HG02642 (cell line): Measurements from ENCODE around the gene RBM33.

Experiments
- ATAC-seq: cut with Tn5 transposase; IDR thresholded peaks from one replicate; pipeline ENCODE4 v1.9.1; 2021; ENCODE audit warnings: mild to moderate bottlenecking; ENCODE audit not compliant: unreplicated experiment, poor library complexity

The RBM33 gene

GRCh38 chr7:155662343-155663043 lies 18.0 kb downstream of the RBM33 start:
- no peak for ATAC-seq

- no peak for ATAC-seq
Measured at GRCh38 chr7:155663937-155664336, 19.5 kb downstream of the RBM33 start.

GRCh38 chr7:155665079-155665956 lies 20.9 kb downstream of the RBM33 start:
- ATAC-seq, result no peak

- ATAC-seq, result no peak
Measured at GRCh38 chr7:155665957-155666287, 21.5 kb downstream of the RBM33 start.

GRCh38 chr7:155667241-155667829 lies 22.9 kb downstream of the RBM33 start:
- ATAC-seq, result no peak

GRCh38 chr7:155669717-155670505 lies 25.4 kb downstream of the RBM33 start:
- ATAC-seq, result no peak

- ATAC-seq, result no peak
Measured at GRCh38 chr7:155670521-155670920, 26.1 kb downstream of the RBM33 start.

GRCh38 chr7:155674556-155674955 lies 30.1 kb downstream of the RBM33 start:
- no peak for ATAC-seq

- no peak for ATAC-seq
Measured at GRCh38 chr7:155676052-155676451, 31.6 kb downstream of the RBM33 start.

GRCh38 chr7:155677688-155678087 lies 33.2 kb downstream of the RBM33 start:
- ATAC-seq, result no peak

- ATAC-seq, result no peak
Measured at GRCh38 chr7:155680124-155680523, 35.7 kb downstream of the RBM33 start.

GRCh38 chr7:155680864-155681263 lies 36.4 kb downstream of the RBM33 start:
- no peak for ATAC-seq

GRCh38 chr7:155681663-155682062 lies 37.2 kb downstream of the RBM33 start:
- no peak for ATAC-seq

GRCh38 chr7:155682484-155682883 lies 38.0 kb downstream of the RBM33 start:
- ATAC-seq, result no peak

GRCh38 chr7:155683098-155683497 lies 38.6 kb downstream of the RBM33 start:
- ATAC-seq, result no peak

GRCh38 chr7:155683714-155684113 lies 39.3 kb downstream of the RBM33 start:
- no peak for ATAC-seq

GRCh38 chr7:155684543-155684942 lies 40.1 kb downstream of the RBM33 start:
- ATAC-seq, result no peak

- ATAC-seq, result peak; percentile 73
Measured at GRCh38 chr7:155685070-155685790, 40.8 kb downstream of the RBM33 start.

GRCh38 chr7:155685791-155686160 lies 41.3 kb downstream of the RBM33 start:
- peak; percentile 26 for ATAC-seq
